Prostate gland (tissue), 2 donors: ENCODE data around the gene HMX1. TPM values are rescaled to one million over a fixed set of nuclear protein-coding genes. Genes with fewer than 3 reads are reported as not detected.

ENCODE experiments used
- DNase-seq: peaks from one replicate; pipeline ENCODE4 v3.0.0-alpha.2; 2019; ENCODE audit warnings: low spot score
- H3K27ac ChIP-seq, 2 donors: fragments of 200-600 bp; sonication (generic); 2 replicates each; pipeline ENCODE4 v1.5.1; 2017 to 2019
- H3K27me3 ChIP-seq: fragments of 200-600 bp; sonication (generic); replicated peaks from 2 replicates; pipeline ENCODE4 v1.5.1; 2019; ENCODE audit not compliant: insufficient read depth
- H3K36me3 ChIP-seq, 2 donors: fragments of 200-600 bp; sonication (generic); 1 replicate in 1 of 2; 2 replicates in 1 of 2; pipeline versions ENCODE4 v1.5.1 to v1.8.1; 2017 to 2019
- H3K4me1 ChIP-seq: fragments of 200-600 bp; sonication (generic); replicated peaks from 2 replicates; pipeline ENCODE4 v1.5.1; 2019
- H3K4me3 ChIP-seq, 2 donors: fragments of 200-600 bp; sonication (generic); 2 replicates each; pipeline ENCODE4 v1.5.1; 2017 to 2019
- H3K9me3 ChIP-seq: fragments of 200-600 bp; sonication (generic); 2 replicates; pipeline ENCODE4 v1.5.1; 2017
- POLR2A ChIP-seq: fragments of 450-650 bp; IDR thresholded peaks from one replicate; pipeline ENCODE4 v1.6.1; 2016; ENCODE audit warnings: antibody characterized with exemption, mild to moderate bottlenecking
- POLR2AphosphoS5 ChIP-seq: sonication (generic); formaldehyde crosslinking; IDR thresholded peaks from one replicate; pipeline ENCODE4 v1.6.1; 2017; ENCODE audit warnings: antibody characterized with exemption
- WGBS: methylation state at CpG from one replicate; pipeline ENCODE4 v1.1.5; 2018; 5-methylcytosine and 5-hydroxymethylcytosine counted together
- intact Hi-C: fragments of 100-400 bp; cut with DNase I; formaldehyde crosslinking; loops from one replicate; pipeline ENCODE4 v1.14.2; 2022
- total RNA-seq, 2 donors: library from RNA; depleted of rRNA; stranded (reverse); fragments of >200 nt; gene quantifications; one replicate each; pipeline ENCODE4 v1.1.0, GENCODE V29; 2016
- TF ChIP-seq, protein P1 (sequence below), 4 experiments: fragments of 200-600 bp in 2 of 4; fragments of 450-650 bp in 2 of 4; sonication (generic) in 2 of 4; IDR thresholded peaks; 1 replicate in 3 of 4; 2 replicates in 1 of 4; pipeline ENCODE4 v1.5.1; 2016 to 2019; ENCODE audit warnings: antibody characterized with exemption in 4 of 4, mild to moderate bottlenecking in 2 of 4, moderate library complexity in 2 of 4

The HMX1 gene
- total RNA-seq, 2 donors from 2014 or later = 5.3 TPM; not detected in 1

DNA sequence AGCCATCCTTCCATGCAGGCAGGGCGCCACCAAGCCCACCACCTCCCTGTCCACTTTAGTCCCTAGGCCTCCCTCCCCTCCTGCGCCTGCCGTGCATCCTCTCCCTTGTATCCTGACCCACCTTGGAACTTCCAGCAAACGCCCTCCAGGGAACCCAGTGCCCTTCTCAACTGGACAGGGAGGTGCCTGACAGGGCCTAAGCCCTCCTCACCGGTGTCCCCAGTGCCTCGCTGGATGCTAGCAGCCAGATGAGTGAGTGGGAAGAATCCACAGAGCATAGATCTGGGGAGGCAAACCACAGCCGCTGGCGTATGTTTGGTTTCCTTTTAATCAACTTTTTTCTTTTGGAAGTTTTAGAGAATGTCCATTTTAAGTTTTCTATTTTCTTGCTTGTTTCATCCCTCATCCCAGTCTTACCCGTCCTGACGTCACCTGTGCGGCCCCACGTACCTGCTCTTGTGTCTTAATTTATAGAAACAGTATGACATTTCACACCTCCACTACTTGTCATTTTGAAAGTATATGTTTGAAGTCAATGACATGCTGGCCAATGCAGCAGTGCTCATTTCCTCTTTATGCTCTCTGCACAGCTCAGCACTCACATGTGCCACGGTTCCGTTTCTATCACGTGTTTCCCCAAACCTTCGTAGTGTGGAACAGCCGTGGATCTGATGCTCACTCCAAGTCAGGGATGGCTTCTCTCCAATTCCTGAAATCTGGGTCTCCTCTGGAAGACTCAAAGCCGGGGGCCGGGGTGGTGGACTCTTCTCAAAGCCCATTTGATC, 3.4 kb upstream of the HMX1 start:
- DNase-seq = no peak
- no peaks in the 10 kb centered on the region for H3K4me1 ChIP-seq
- H3K9me3 ChIP-seq = no peaks in the 10 kb centered on the region
- H3K36me3 ChIP-seq = no peaks in the 10 kb centered on the region
- H3K27me3 ChIP-seq = peaks cover 63% of the 10 kb centered on the region
- intact Hi-C loops = no loop called here
- H3K27ac ChIP-seq = no peak overlapping the region
- no peak overlapping the region for H3K4me3 ChIP-seq
- 20% methylated on average over 19 of the region's 19 CpGs for WGBS
- TF ChIP-seq POLR2A (no peak), POLR2AphosphoS5 (no peak)
- TF ChIP-seq, protein P1, sequence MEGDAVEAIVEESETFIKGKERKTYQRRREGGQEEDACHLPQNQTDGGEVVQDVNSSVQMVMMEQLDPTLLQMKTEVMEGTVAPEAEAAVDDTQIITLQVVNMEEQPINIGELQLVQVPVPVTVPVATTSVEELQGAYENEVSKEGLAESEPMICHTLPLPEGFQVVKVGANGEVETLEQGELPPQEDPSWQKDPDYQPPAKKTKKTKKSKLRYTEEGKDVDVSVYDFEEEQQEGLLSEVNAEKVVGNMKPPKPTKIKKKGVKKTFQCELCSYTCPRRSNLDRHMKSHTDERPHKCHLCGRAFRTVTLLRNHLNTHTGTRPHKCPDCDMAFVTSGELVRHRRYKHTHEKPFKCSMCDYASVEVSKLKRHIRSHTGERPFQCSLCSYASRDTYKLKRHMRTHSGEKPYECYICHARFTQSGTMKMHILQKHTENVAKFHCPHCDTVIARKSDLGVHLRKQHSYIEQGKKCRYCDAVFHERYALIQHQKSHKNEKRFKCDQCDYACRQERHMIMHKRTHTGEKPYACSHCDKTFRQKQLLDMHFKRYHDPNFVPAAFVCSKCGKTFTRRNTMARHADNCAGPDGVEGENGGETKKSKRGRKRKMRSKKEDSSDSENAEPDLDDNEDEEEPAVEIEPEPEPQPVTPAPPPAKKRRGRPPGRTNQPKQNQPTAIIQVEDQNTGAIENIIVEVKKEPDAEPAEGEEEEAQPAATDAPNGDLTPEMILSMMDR (IDR thresholded peaks at IDR 0.05) = no peak

DNA sequence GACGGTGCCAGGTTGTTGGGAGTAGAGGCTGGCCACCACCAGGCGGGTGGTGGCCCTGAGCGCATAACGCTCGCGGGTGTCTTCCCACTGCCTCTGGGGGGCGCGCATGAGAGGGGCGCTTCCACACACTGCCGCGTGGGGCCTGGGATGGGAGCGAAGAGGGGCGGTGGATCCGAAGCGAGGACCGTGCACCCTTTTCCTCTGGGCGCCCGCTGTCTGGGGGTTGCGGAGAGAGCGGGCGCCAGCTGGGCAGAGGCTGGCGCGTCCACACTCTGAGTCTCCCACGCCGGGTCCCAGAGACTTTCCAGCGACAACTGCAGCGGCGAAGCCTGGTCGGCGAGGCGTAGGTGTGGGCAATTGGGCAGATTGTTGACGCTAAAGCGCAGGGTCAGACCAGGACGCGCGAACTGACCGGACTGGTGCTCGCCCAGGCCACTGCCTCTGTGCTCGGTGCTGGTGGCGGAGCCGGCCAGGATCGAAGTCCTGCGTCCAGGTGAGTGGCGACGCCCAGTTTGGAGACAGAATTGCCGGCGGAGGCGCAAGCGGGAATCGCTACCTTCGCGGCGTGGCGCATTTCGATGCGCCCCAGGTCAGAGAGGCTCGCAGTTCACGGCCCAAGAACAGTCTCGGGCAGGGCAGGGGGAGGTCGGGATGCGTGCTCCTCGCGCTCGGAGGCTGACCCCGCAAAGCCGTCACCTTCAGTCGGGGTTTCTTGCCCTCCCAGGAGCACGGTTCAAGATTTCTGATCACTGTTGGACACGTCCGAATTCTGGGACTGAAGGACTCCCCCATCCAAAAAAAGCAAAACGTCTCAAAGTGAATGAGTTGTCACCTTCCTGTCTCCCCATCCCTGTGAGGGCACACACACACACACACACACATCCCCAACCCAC, 2.6 kb upstream of the HMX1 start:
- Histone ChIP-seq H3K27ac (no peak overlapping the region), H3K9me3 (no peaks in the 10 kb centered on the region), H3K4me1 (no peaks in the 10 kb centered on the region), H3K4me3 (no peak overlapping the region), H3K36me3 (no peaks in the 10 kb centered on the region), H3K27me3 (peaks cover 69% of the 10 kb centered on the region)
- 8% methylated on average over 37 of the region's 71 CpGs for WGBS
- TF ChIP-seq POLR2AphosphoS5 = no peak
- TF ChIP-seq POLR2A = no peak
- TF ChIP-seq, protein P1 (IDR thresholded peaks at IDR 0.05) = no peak
- no peak for DNase-seq
- intact Hi-C loops = no loop called here

DNA sequence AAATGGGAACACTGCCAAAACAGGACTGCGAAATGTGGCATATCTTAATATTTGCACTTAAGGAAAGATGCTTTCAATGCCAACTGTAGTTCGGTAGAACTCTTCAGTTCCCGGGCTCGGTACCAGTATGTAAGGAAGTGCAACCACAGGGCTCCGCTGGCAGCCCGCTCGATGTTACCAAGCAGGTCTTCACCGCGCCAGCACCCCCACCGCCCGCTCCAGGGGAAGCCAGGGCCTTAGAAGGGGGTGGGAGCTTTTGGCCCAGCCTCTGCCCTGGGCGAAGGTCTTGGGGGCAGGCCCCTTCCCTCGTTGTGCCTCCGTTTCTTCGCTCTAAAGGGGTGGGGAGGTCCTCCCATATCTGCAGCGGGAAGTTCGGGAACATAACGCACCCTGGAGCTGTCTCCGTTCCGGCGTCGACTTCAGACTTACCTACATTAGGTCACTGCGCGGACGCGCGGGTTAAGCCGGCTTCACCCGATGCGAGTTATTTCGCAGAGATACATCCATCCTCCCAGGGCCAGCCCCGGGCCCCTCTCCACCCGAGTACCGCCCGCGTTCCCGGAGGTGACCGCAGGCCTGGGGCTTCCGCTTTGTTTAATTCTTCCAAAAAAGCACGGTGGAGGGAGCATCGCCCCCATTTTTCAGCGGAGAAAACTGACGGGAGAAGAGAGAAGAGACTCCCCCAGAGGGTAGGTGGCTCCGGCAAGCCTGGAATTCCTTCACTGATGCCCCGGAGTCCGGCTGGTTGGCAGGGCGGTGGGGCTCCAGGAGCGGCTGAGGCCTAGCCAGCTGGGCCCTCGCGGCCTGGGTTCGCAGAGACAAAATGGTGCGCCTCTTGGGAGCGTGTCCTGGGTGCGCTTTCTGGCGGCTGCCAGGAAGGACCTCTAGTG, 1.0 kb upstream of the HMX1 start:
- Histone ChIP-seq H3K27ac (no peak overlapping the region), H3K4me1 (no peaks in the 10 kb centered on the region), H3K9me3 (no peaks in the 10 kb centered on the region), H3K4me3 (no peak overlapping the region), H3K36me3 (no peaks in the 10 kb centered on the region), H3K27me3 (peaks cover 64% of the 10 kb centered on the region)
- DNase-seq = no peak
- intact Hi-C loops = no loop called here
- 4% methylated on average over 49 of the region's 55 CpGs for WGBS
- TF ChIP-seq POLR2A (no peak), POLR2AphosphoS5 (no peak)
- TF ChIP-seq, protein P1 (IDR thresholded peaks at IDR 0.05) = no peak

DNA sequence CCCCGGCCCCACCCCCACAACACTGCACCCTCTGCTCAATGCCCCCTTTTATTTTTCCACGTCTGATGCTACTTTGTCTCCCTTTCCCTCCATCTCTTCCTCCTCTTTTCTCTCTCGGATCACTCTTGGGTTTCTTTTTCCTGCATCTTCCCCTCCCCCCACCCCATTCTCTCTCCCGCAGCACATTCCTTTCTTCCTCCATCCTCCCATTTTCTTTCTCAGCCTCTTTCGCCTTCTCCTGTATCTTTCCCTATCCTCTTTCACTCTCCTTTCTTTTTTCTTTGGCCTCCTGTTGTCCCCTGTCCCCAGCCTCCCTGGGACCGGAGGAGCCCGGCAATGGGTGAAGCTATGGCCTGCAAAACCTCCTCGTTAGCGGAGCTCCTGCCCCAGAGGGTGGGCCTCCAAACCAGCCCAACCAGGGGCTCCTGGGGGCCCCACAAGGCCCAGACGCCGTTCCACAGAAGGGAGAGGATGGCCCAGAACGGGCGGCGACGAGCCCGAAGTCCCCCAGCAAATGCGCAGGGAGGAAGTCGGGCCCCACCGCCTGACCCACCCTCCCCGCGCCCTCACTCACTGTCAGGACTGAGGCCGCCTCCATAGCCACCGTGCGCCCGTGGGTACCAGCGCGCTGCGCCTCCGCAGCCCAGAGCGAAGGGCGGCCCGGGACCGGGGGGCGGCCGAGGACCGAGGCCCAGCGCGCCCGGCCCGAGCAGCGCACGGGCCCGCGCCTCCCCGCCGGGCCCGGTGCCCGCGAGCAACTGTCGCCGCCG, 807 bp downstream of the HMX1 start:
- Histone ChIP-seq H3K27ac (no peak overlapping the region), H3K27me3 (peaks cover 66% of the 10 kb centered on the region), H3K36me3 (no peaks in the 10 kb centered on the region), H3K4me3 (no peak overlapping the region), H3K9me3 (no peaks in the 10 kb centered on the region), H3K4me1 (no peaks in the 10 kb centered on the region)
- intact Hi-C loops = no loop called here
- DNase-seq = no peak
- 1% methylated on average over 48 of the region's 52 CpGs for WGBS
- TF ChIP-seq, protein P1 (IDR thresholded peaks at IDR 0.05) = no peak
- TF ChIP-seq POLR2A = no peak
- TF ChIP-seq POLR2AphosphoS5 = no peak
